HFF-Myc (cell line): Measurements from ENCODE around the gene ROBO2.
"Not testable (repeated sequence)": the region's sequence is repeated elsewhere in the genome, so short reads cannot be mapped to it uniquely, and the experiment has no call there.

ENCODE experiments used
- DNase-seq: peaks from one replicate; pipeline ENCODE4 v3.0.0-alpha.2; 2011; ENCODE audit warnings: low read depth; ENCODE audit errors: extremely low read depth
- H3K4me3 ChIP-seq: replicated peaks from 2 replicates; pipeline ENCODE4 v1.5.1; 2011; ENCODE audit warnings: low read depth, mild to moderate bottlenecking, control low read depth, low read length
- TF ChIP-seq, protein P1 (sequence below): IDR thresholded peaks from 2 replicates; pipeline ENCODE4 v1.5.1; 2012; ENCODE audit warnings: mild to moderate bottlenecking, low read depth, low read length, control low read depth; ENCODE audit errors: missing control alignments

Gene ROBO2

DNA sequence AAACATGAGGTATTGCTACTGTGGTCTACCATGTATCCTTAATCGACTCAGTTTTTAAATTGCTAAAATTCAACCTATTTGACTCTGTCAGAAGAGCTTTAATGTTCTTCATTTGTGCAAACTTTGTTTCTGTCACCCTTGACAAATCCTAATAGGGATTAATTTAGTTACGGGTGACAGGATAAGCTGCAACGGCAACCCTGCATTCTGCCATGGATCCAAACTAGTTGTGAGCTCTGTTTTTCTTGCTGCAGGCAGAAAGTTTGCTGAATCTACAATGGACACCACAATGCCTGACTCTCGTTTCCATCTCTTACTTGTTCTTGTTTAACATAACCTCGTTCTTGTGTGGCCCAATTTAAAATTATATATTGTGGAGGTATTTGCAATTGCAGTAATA is 352.3 kb downstream of the ROBO2 start:
- TF ChIP-seq, protein P1, sequence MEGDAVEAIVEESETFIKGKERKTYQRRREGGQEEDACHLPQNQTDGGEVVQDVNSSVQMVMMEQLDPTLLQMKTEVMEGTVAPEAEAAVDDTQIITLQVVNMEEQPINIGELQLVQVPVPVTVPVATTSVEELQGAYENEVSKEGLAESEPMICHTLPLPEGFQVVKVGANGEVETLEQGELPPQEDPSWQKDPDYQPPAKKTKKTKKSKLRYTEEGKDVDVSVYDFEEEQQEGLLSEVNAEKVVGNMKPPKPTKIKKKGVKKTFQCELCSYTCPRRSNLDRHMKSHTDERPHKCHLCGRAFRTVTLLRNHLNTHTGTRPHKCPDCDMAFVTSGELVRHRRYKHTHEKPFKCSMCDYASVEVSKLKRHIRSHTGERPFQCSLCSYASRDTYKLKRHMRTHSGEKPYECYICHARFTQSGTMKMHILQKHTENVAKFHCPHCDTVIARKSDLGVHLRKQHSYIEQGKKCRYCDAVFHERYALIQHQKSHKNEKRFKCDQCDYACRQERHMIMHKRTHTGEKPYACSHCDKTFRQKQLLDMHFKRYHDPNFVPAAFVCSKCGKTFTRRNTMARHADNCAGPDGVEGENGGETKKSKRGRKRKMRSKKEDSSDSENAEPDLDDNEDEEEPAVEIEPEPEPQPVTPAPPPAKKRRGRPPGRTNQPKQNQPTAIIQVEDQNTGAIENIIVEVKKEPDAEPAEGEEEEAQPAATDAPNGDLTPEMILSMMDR, result no peak
- DNase-seq, result no peak
- no peak overlapping the region for H3K4me3 ChIP-seq

DNA sequence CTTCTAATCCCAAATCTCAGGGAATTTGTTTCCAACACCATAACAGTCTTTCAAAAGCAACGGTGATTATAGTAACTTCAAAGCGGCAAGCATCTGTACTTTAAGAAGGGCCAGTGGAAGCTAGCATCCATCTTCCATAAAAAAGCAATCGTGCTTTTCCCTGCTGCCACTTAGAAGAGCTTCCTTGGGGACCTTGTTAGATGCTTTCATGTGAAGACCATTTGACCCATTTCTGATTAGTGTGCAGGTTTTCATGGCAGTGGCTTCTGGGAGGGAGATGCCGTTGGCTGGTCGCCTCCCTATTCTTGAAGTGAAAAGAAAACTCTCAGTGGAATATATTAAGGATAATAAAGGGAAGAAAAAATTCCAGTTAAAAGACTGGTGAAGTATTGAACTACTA is 354.1 kb downstream of the ROBO2 start:
- TF ChIP-seq, protein P1, result no peak
- no peak for DNase-seq

DNA sequence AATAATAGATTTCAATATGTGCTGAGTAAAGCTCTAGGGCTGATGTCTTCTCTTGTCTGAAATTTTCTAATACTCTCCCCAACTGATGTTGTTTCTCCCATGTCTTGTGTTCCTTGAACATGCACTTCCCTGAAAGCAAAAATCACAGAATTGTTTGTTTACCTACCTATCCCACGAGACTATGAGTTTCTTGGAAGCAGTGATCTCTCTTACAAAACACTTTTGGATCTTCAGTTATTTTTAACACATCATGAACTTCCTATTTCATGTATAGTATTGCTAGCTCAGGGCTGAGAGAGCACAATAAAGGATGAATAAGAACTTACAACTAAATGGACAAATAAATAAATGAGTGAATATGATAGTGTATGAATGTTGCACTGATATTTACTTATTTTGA is 365.0 kb downstream of the ROBO2 start:
- TF ChIP-seq, protein P1, result no peak
- no peak overlapping the region for H3K4me3 ChIP-seq
- DNase-seq, result no peak

More for the DNA sequence above, 354.1 kb downstream of the ROBO2 start:
- H3K4me3 ChIP-seq, result no peak overlapping the region

DNA sequence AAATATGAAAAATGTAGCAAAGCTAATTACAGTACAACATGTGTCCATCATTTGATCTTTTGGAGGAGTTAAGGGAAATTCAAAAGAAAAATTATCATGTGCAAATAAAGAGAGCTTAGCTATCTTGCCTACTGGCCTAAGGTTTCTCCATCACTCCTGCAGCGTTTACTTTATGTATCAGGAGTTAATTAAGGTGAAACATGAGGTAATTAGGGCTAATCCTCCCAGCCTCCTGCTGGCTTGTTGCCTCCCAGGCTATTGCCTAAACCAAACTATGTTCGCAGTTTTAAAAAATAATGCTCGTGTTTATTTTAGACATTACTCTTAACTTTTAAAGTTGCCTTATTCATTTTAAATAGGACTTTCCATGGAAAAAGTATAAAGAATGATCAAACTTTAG is 367.5 kb downstream of the ROBO2 start:
- no peak for DNase-seq
- no peak overlapping the region for H3K4me3 ChIP-seq
- TF ChIP-seq, protein P1, result no peak

DNA sequence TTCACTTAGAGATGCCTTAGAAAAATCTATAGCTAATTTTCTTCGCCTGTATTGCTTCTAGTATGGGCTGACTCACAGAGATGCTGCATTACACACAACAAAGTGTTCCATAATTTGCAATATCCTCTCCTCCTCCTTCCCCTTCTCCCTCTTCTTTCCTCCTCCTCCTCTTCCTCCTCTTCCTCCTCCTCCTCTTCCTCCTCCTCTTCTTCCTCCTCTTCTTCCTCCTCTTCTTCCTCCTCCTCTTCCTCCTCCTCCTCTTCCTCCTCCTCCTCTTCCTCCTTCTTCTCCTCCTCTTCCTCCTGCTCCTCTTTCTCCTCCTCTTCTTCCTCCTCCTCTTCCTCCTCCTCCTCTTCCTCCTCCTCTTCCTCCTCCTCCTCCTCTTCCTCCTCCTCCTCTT is 370.4 kb downstream of the ROBO2 start:
- DNase-seq, H3K4me3 ChIP-seq: not testable (repeated sequence)

DNA sequence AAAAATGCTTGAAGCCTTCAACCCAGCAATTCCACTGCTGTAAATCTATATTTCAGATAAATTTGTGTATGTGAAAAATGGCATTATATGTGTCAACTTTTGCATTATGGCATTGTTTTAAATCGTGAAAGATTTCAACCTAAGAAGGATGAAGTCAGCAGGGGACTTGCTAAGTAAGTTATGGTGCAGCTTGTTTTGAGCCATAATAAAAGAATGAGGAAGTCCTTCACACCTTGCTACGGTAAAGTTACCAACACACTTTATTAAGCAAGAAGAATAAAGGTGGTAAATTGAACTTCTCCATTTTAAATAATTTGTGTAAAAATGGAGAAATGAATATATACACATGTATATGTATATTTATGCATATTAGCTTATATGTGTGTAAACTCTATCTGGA is 371.4 kb downstream of the ROBO2 start:
- H3K4me3 ChIP-seq, result no peak overlapping the region
- no peak for DNase-seq
- TF ChIP-seq, protein P1, result no peak

DNA sequence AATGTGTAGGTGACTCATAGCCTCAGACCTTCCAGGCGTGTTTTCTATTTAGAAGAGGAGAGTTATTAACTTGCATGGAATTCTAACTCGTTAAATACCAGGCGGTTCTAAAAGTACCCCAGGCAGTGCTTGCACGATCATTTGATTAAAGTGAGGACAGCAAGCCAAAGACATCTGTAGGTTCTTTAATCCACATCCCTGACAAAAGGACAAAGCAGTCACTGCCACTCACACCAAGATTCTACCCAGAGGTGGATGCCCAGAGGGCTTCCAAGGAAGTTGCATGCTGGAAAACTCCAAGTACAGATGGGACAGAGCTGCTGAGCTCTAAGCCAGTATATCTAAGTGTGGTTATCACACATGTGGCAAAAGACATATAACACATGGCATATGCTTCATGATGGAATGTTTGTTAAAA is 372.1 kb downstream of the ROBO2 start:
- no peak overlapping the region for H3K4me3 ChIP-seq
- peak; percentile 88 for DNase-seq
- TF ChIP-seq, protein P1, result no peak
